HFFc6 (cell line): ENCODE results near the gene PCDH1. TPM values are rescaled to one million over a fixed set of nuclear protein-coding genes. Genes with fewer than 3 reads are reported as not detected.

Experiments used
- DNase-seq: peaks from one replicate; pipeline ENCODE4 v3.0.0-alpha.2; 2018
- H3K27ac Mint-ChIP-seq: 2 replicates; pipeline ENCODE4 v1.8.0; 2020; ENCODE audit warnings: mild to moderate bottlenecking, mixed read lengths
- H3K27me3 Mint-ChIP-seq: 2 replicates; pipeline ENCODE4 v1.8.0; 2021; ENCODE audit warnings: mild to moderate bottlenecking, moderate library complexity, mixed read lengths; ENCODE audit not compliant: insufficient read depth
- H3K36me3 Mint-ChIP-seq: 2 replicates; pipeline ENCODE4 v1.8.0; 2021; ENCODE audit warnings: low read depth, mixed read lengths
- H3K4me1 Mint-ChIP-seq: 2 replicates; pipeline ENCODE4 v1.8.0; 2020; ENCODE audit warnings: low read depth, mixed read lengths
- H3K4me3 Mint-ChIP-seq: 2 replicates; pipeline ENCODE4 v1.8.0; 2020; ENCODE audit warnings: mild to moderate bottlenecking, moderate library complexity, mixed read lengths
- H3K9me3 Mint-ChIP-seq: 2 replicates; pipeline ENCODE4 v1.8.0; 2020; ENCODE audit warnings: mild to moderate bottlenecking, mixed read lengths
- total RNA-seq, 6 experiments: library from RNA; stranded (reverse); fragmentation: NEBNext Ultra II Directional; extraction: Animal tissue kit (Norgen Biotek cat#: 25700); gene quantifications; 2 replicates in 1 of 6; 3 replicates in 5 of 6; pipeline ENCODE4 v1.2.3, GENCODE V29; 2021
- TF ChIP-seq, protein P1 (sequence below): fragments of 200-600 bp; sonication (generic); IDR thresholded peaks from 2 replicates; pipeline ENCODE4 v1.5.0; 2021; ENCODE audit warnings: antibody characterized with exemption, mild to moderate bottlenecking

The PCDH1 gene
- total RNA-seq, 6 experiments from 2014 or later = 0.07 to 0.18 (median 0.07) TPM; not detected in 1

DNA sequence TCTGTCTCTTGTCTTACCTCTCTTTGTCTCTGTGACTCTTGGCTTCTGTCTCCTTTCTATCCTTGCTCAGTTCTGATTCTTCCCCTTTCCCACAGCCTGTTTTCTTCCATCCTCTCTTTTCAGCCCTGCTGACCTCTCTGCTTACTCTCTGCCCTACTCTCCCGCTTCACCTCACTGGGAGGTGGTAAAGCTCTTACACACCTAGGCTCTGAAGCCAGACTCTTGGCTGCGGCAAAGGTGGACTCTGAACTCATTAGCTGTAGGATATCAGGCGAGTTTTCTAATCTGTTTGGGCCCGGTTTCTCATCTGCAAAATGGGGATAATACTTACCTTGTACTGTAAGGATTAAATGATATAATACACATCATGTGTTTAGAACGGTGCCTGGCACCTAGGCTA, 11.1 kb downstream of the PCDH1 start:
- DNase-seq = no peak
- H3K9me3 Mint-ChIP-seq = no peaks in the 10 kb centered on the region
- H3K27me3 Mint-ChIP-seq = peaks cover 49% of the 10 kb centered on the region
- H3K27ac Mint-ChIP-seq = no peak overlapping the region
- no peaks in the 10 kb centered on the region for H3K4me1 Mint-ChIP-seq
- no peaks in the 10 kb centered on the region for H3K36me3 Mint-ChIP-seq
- H3K4me3 Mint-ChIP-seq = no peak overlapping the region
- TF ChIP-seq, protein P1, sequence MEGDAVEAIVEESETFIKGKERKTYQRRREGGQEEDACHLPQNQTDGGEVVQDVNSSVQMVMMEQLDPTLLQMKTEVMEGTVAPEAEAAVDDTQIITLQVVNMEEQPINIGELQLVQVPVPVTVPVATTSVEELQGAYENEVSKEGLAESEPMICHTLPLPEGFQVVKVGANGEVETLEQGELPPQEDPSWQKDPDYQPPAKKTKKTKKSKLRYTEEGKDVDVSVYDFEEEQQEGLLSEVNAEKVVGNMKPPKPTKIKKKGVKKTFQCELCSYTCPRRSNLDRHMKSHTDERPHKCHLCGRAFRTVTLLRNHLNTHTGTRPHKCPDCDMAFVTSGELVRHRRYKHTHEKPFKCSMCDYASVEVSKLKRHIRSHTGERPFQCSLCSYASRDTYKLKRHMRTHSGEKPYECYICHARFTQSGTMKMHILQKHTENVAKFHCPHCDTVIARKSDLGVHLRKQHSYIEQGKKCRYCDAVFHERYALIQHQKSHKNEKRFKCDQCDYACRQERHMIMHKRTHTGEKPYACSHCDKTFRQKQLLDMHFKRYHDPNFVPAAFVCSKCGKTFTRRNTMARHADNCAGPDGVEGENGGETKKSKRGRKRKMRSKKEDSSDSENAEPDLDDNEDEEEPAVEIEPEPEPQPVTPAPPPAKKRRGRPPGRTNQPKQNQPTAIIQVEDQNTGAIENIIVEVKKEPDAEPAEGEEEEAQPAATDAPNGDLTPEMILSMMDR = no peak

DNA sequence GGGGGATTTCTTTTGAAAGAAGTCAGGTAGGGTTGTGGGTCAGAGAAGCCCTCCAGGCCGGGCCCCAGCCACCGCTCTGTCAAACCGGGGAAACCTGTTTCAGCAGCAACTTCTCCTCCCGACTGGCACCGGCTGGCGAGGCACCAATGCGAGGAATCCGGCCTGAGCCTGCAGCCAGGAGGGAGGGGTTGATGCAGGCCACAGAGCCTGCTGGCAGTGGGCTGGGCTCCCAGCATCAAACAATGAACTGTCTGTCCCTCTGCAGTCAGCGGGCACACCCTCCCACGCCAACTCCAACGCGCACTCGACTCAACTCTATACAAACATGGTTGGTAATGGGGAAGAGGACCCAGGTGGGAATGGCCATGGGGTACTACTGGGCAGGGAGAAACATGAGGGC, 12.1 kb downstream of the PCDH1 start:
- Mint-ChIP-seq H3K27ac (no peak overlapping the region), H3K4me3 (no peak overlapping the region), H3K9me3 (no peaks in the 10 kb centered on the region), H3K27me3 (peaks cover 54% of the 10 kb centered on the region), H3K36me3 (no peaks in the 10 kb centered on the region), H3K4me1 (no peaks in the 10 kb centered on the region)
- DNase-seq = no peak
- TF ChIP-seq, protein P1 = no peak

GRCh38 chr5:141865406-141865805, 12.8 kb downstream of the PCDH1 start:
- Mint-ChIP-seq H3K27ac (no peak overlapping the region), H3K36me3 (no peaks in the 10 kb centered on the region), H3K27me3 (peaks cover 49% of the 10 kb centered on the region), H3K4me3 (no peak overlapping the region), H3K4me1 (no peaks in the 10 kb centered on the region), H3K9me3 (no peaks in the 10 kb centered on the region)
- no peak for DNase-seq
- TF ChIP-seq, protein P1 = no peak

GRCh38 chr5:141864371-141865370, 13.5 kb downstream of the PCDH1 start:
- H3K27me3 Mint-ChIP-seq = peaks cover 43% of the 10 kb centered on the region
- TF ChIP-seq, protein P1 = no peak
- no peak overlapping the region for H3K27ac Mint-ChIP-seq
- no peaks in the 10 kb centered on the region for H3K4me1 Mint-ChIP-seq
- H3K9me3 Mint-ChIP-seq = no peaks in the 10 kb centered on the region
- no peak for DNase-seq
- no peak overlapping the region for H3K4me3 Mint-ChIP-seq
- no peaks in the 10 kb centered on the region for H3K36me3 Mint-ChIP-seq

DNA sequence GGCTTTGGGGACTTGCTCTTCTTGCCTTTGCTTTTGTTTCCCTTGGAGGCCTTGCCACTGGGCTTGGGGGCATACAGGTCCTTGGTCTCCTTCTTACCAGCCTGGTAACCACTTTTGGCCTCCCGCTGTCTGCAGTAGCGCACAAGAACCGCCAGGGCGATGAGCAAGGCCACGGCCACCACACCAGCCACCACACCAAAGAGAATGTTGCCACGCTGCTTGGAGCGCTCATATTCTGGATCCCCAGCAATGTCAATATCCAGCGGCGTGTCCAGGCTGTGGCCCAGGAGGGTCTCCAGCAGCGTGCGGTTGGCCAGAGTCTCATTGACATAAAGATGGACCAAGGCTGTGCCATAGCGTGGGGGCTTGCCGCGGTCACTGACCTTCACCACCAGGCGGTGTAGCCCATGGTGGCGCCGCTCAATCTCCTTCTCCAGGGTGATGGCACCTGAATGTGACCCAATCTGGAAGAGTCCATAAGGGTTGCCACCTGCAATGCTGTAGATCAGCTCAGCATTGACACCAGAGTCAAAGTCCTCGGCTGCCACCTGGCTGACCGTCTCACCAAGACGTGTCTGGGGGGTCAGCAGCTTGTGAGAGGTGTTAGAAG, 14.5 kb downstream of the PCDH1 start:
- H3K9me3 Mint-ChIP-seq = no peaks in the 10 kb centered on the region
- H3K27me3 Mint-ChIP-seq = peaks cover 49% of the 10 kb centered on the region
- H3K4me3 Mint-ChIP-seq = no peak overlapping the region
- H3K36me3 Mint-ChIP-seq = no peaks in the 10 kb centered on the region
- no peak for DNase-seq
- TF ChIP-seq, protein P1 = peak; percentile 39
- H3K27ac Mint-ChIP-seq = no peak overlapping the region
- no peaks in the 10 kb centered on the region for H3K4me1 Mint-ChIP-seq
